Transverse colon (tissue), 4 donors: ENCODE data around the gene TRMT112.

Experiments used
- CTCF ChIP-seq, 5 experiments: fragments of 200-600 bp in 3 of 5; fragments of 450-650 bp in 2 of 5; sonication (generic) in 3 of 5; IDR thresholded peaks; 1 replicate in 2 of 5; 2 replicates in 3 of 5; pipeline ENCODE4 v1.5.1; 2016 to 2017; ENCODE audit warnings: antibody characterized with exemption in 5 of 5, inconsistent platforms in 3 of 5, mild to moderate bottlenecking in 2 of 5, moderate library complexity in 1 of 5
- EP300 ChIP-seq: sonication (generic); formaldehyde crosslinking; IDR thresholded peaks from one replicate; pipeline ENCODE4 v1.6.1; 2017; ENCODE audit warnings: antibody characterized with exemption, low read depth
- POLR2A ChIP-seq: fragments of 450-650 bp; IDR thresholded peaks from one replicate; pipeline ENCODE4 v1.6.1; 2016; ENCODE audit warnings: antibody characterized with exemption, mild to moderate bottlenecking, moderate library complexity
- POLR2AphosphoS5 ChIP-seq, 3 donors: sonication (generic); formaldehyde crosslinking; IDR thresholded peaks; one replicate each; pipeline ENCODE4 v1.6.1; 2016; ENCODE audit warnings: antibody characterized with exemption in 3 of 3

- TF ChIP-seq EP300 (no peak), CTCF (IDR thresholded peaks at IDR 0.05) (no peak), POLR2A (no peak), POLR2AphosphoS5 (IDR thresholded peaks at IDR 0.05) (no peak)
Observed at GRCh38 chr11:64347193-64347867, 30.0 kb upstream of the TRMT112 start.
